ENCODE results near the gene CDC37L1. TPM values are rescaled to one million over a fixed set of nuclear protein-coding genes. Genes with fewer than 3 reads are reported as not detected.

Gene CDC37L1
- total and polyA plus RNA-seq, 2 of the 8 experiments (the other 6 are each of a cell fraction or from before 2014, with no cell fraction given) = 4.6 to 23.8 TPM

DNA sequence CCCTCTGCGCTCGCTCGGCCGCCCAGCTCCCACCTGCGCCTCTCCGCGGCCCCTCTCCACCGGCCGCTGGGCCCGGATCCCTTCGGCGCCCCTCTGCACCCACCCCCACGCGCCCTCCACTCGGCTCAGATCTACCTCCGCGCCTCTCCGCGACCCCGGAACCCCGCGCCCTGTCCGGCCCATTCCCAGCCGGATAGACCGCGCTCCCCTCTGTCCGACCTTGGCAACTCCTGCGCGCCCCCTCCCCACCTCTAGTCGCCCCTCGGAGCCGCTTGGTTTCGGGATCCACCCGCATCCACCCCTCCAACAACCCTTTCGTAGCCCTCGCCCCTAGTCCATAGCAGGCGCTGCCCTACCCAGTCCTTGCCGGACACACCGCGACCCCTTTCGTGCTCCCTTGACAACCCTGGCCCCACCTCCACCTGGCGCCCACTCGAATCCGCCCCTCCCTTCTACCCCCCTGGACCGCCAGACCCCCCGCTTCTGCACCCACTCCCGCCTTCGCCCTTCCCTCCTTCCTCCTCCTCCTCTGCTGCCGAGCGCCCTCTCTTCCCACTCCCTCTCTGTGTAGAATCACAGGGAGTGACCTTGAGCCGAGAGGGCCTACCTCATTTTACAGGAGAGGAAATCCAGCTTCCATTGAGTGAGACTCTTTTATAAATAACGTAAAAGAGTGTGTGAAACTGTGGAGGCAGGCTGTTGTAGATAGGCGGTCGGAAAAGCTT is 62.2 kb downstream of the CDC37L1 start:
- Histone ChIP-seq H4K5ac (ENCODE audit: insufficient read length, low read depth, low read length) (peak overlapping the region; percentile 77), H4K20me1 (replicated peaks in 1 of 2; ENCODE audit: control insufficient read depth in 1 of 2, insufficient read depth in 2 of 2, low read length in 2 of 2) (peaks cover 0 to 1% of the 10 kb centered on the region in 2 experiments), H2BK20ac (ENCODE audit: low read length) (no peak overlapping the region), H3K36me3 (ENCODE audit: control insufficient read depth in 2 of 4, insufficient read depth in 4 of 4, low read length in 3 of 4) (no peaks in the 10 kb centered on the region), H4K91ac (replicated peaks; ENCODE audit: insufficient read length, low read length) (no peak overlapping the region), H3K18ac (ENCODE audit: extremely low read depth, low read length) (no peak overlapping the region; the same call in 1 of the 2 replicates), H2BK5ac (ENCODE audit: low read depth, low read length) (peak overlapping the region; percentile 48), H3K27ac (ENCODE audit: low read depth, low read length) (no peak overlapping the region), H2BK12ac (ENCODE audit: low read depth, low read length) (peak overlapping the region; percentile 82; the same call in 1 of the 2 replicates), H2BK120ac (replicated peaks; ENCODE audit: low read depth, low read length) (no peak overlapping the region), H3K4me2 (ENCODE audit: insufficient read depth in 1 of 2, low read depth in 2 of 2, low read length in 2 of 2) (peak overlapping the region; percentile 69 to 75), H3K23me2 (ENCODE audit: low read depth, low read length) (peaks cover 8% of the 10 kb centered on the region; the same call in 1 of the 2 replicates), H3K4ac (replicated peaks; ENCODE audit: insufficient read length, low read depth, low read length) (no peak overlapping the region), H3K79me2 (ENCODE audit: control insufficient read depth in 1 of 2, insufficient read depth in 2 of 2, low read length in 2 of 2) (peaks cover 0 to 24% of the 10 kb centered on the region in 2 experiments; a peak in 2 of 4 replicates), H2AFZ (ENCODE audit: low read length) (peak overlapping the region; percentile 26; the same call in 1 of the 2 replicates), H2AK5ac (ENCODE audit: low read depth, low read length) (no peak overlapping the region), H4K8ac (ENCODE audit: extremely low read depth, insufficient read depth, low read length) (peak overlapping the region; percentile 91), H3K9ac (replicated peaks in 1 of 4; ENCODE audit: extremely low read depth in 1 of 4, low read depth in 3 of 4, low read length in 3 of 4) (peak overlapping the region; percentile 42 to 70 (median 64)), H3K27me3 (replicated peaks in 1 of 4; ENCODE audit: control insufficient read depth in 3 of 4, extremely low read depth in 1 of 4, insufficient read depth in 3 of 4, low read length in 3 of 4) (no peaks in the 10 kb centered on the region), H3K9me3 (ENCODE audit: insufficient read depth in 2 of 2, low read depth in 1 of 2, low read length in 1 of 2) (no peaks in the 10 kb centered on the region), H3K79me1 (ENCODE audit: low read depth, low read length) (no peaks in the 10 kb centered on the region; the same call in 1 of the 2 replicates), H3K4me1 (replicated peaks in 1 of 4; ENCODE audit: control insufficient read depth in 3 of 4, insufficient read depth in 4 of 4, low read length in 3 of 4) (peaks cover 0 to 3% (median 0%) of the 10 kb centered on the region in 4 experiments; a peak in 4 of 7 replicates), H3K14ac (ENCODE audit: insufficient read length) (no peak overlapping the region), H3K4me3 (ENCODE audit: extremely low read depth in 1 of 4, insufficient read depth in 2 of 4, low read depth in 3 of 4, low read length in 4 of 4) (peak overlapping the region; percentile 58 to 87 (median 76)), H3K23ac (ENCODE audit: insufficient read length) (no peak overlapping the region), H3K56ac (replicated peaks; ENCODE audit: insufficient read length, low read depth, low read length) (peak overlapping the region; percentile 46), H2BK15ac (ENCODE audit: low read length) (peak overlapping the region; percentile 99; the same call in 1 of the 2 replicates)
- FAIRE-seq = no peak
- peak in 1 of 2 experiments; percentile 79 for DNase-seq (ENCODE audit: low read depth in 1 of 2, low spot score in 2 of 2)
- CTCF ChIA-PET (ENCODE audit: partially characterized antibody) = interaction anchor here (1.0 to 2.1 kb wide), 10 partner anchors 8 to 241 kb away, joined by 3 to 13 read pairs (median 4); partner anchors contain the start of genes PLPP6 and SPATA6L
- WGBS, 2 experiments (ENCODE audit: extremely low coverage in 1 of 2, insufficient coverage in 1 of 2, insufficient read length in 1 of 2, insufficient replicate concordance in 2 of 2, low coverage in 1 of 2, low lambda C conversion rate in 2 of 2, missing lambda C conversion rate in 1 of 2) = 4% methylated on average over 33 of the region's 54 CpGs; no CpG with 5 or more reads in 1 of the 2 experiments
- POLR2A ChIA-PET (ENCODE audit: partially characterized antibody) = interaction anchor here (0.6 to 2.8 kb wide), 9 partner anchors 9 to 244 kb away, joined by 3 to 14 read pairs (median 4); partner anchors contain the start of genes JAK2, PLPP6, RCL1 and SPATA6L
- TF ChIP-seq POU5F1 (IDR thresholded peaks at IDR 0.05; ENCODE audit: low read depth, low read length) (no peak), ASH2L (IDR thresholded peaks at IDR 0.05; ENCODE audit: low read length) (peak; percentile 84), JUND (IDR thresholded peaks at IDR 0.05; ENCODE audit: low read length) (no peak), SP2 (IDR thresholded peaks at IDR 0.05; ENCODE audit: low read length) (no peak), CBX5 (IDR thresholded peaks at IDR 0.05; ENCODE audit: low read depth, low read length) (no peak), KDM4A (IDR thresholded peaks at IDR 0.05; ENCODE audit: low read depth, low read length, severe bottlenecking) (no peak)
